Activated T-helper 1 cell treated with anti-CD3 and anti-CD28 coated beads, Interleukin-2, amount 50 U/mL, for 16 hours (primary cell): ENCODE measurements around the gene GGCX.

Source experiments
- DNase-seq, 2 donors: peaks; one replicate each; pipeline ENCODE4 v3.0.0-alpha.2; 2020; ENCODE audit warnings: low read depth in 1 of 2, low spot score in 1 of 2

The GGCX gene

DNA sequence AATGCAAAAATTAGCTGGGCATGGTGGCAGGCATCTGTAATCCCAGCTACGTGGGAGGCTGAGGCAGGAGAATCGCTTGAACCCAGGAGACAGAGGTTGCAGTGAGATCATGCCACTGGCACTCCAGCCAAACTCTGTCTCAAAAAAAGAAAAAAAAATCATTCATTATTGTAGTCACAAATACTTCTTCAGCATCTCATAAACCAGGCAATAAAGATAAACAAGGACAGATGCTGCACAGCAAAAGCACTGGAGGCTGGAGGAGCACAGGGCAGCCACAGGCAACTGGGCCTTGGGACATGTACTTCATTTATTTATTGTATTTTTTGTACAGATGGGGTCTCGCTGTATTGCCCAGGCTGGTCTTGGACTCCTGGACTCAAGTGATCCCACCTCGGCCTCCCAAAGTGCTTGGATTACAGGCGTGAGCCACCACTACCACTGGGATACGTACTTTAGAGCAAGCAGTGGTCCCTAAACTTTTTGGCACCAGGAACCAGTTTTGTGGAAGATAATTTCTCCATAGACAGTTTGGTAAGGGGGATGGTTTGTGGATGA, 39.1 kb downstream of the GGCX start:
- DNase-seq = no peak

DNA sequence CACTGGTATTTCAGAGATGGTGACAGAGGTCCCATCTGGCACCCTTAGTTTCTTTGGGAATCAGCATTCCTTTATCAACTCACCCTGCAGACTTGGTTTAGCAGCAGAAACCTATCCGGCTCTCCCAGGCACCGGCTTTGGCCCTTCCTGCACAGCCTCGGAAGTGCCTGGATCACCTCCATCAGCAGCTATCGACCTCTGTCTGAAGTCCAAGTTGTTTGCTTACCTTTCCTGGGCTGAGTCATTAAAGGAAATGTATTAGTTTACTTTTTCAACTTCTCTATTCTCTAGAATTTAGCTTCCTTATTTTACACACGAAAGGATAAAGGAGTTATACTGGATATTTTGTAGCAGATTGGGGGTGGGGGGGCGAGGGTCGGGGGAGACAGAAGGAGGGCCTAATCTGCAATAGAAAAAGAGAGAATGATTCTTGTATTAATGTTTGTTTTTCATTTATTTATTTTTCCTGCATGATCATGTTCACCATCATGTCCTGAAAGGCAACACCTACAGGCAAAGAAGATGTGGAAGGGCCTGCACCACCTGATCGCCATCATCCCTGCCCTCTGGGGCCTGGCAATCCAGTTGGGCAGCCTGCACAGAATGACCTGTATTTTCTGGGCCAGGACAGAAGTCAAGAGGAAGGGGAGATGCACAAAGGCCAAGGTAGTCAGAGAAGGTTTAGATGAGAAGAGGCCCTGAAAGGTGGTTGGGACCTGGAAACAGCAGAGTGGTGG, 44.5 kb downstream of the GGCX start:
- DNase-seq = no peak

DNA sequence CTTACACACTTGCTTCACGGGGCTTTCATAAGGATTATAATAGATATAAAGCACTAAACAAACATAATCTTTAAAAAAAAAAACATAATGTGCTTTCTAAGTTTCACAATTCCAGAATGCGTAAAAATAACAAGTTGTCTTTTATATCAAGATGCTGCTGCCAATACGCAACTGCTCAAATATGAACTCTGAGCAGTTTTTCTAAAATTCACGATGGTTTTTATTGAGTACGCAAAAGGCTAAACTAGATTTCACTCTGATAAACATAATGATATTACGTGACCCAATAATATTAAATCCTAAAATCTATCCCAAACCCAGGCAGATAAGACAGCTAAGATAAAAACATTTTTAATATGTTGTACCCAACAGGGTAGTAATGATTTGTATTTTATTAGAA, 47.0 kb downstream of the GGCX start:
- DNase-seq = no peak

DNA sequence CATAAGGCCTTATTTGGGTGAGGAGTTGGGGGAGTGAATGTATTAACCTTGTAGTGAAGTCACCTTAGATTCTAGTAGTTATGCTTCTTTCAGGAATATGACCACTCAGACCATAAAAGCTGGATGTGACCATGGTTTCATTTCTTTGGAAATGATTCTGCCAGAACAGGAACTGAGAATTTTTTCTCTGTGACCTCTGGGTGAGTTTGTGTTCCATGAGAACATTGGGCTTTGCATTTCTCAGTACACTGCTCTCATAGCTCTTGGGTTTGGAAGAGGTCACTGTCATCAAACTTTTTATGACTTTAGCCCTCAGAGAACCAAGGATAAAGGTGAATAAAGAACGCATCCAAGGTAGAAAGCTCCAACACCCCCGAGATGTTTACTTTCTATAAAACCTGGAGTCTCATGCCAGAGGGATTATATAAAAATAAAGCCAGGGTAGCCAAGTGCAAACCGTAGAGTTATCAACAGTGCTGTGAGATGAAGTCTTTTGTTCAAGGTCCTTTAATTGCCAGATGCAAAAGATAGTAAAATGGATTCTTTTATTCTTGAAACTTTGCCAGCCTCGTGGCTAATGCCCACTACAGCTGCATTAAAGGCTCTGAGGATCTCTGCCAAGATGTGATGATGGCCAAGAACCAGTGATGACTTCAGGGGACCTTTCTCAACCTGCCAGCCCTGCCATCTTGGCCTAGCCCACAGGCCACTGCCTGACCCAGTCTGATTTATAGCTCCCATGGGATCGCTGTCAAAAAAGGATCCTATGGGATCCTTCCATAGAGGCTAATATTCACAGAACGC, 50.1 kb downstream of the GGCX start:
- no peak for DNase-seq

DNA sequence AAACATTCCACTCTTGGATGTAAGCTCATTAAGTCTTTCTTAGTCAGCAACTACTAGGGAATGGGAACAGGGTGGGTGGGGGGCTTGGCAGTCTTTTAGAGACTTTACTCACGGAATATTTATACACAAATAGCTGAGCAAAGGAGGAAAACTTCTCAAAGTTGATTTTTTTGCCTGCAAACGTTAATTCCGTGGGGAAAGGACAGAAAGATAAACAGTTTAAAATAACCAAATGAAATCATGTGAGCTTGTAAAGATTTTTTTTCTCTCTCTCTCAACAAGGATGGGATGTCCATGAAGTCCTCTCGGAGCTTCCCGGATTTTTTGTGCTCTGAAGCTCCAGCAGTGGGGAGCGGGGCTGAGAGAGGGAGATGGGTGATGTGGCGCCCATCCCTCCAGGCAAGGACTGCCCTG, 54.5 kb downstream of the GGCX start:
- no peak for DNase-seq

DNA sequence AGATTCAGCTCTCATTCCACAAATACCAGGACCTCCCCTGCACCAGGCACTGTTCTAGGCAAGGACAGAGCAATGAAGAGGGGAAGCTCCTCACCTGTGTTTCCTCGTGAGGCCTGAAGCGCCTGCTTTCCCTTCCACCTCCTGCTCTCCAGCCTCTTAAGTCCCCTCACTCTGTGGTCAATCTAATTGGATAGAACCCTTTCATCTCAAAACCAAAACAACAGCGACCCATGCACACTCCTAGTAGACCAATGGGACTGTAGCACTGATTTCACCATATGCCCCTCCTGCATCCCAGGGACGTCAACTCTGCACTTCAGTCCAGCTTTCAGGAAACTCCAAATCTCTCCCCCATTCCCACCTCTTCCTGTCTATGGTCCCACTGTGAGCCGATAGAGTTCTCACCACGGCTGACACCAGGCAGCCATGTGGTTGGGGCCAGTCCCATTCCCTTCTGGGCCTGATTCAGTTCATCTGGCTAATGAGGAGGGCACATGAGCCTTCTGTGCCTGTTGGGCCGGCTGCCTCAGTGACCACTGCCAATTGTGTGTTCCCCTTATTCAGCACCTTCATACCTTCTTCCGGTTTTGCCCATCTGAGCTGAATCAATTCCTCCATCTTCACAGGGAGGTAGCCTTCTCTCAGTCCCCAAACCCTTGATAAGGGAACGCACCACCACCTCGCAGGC, 55.6 kb downstream of the GGCX start:
- no peak for DNase-seq

DNA sequence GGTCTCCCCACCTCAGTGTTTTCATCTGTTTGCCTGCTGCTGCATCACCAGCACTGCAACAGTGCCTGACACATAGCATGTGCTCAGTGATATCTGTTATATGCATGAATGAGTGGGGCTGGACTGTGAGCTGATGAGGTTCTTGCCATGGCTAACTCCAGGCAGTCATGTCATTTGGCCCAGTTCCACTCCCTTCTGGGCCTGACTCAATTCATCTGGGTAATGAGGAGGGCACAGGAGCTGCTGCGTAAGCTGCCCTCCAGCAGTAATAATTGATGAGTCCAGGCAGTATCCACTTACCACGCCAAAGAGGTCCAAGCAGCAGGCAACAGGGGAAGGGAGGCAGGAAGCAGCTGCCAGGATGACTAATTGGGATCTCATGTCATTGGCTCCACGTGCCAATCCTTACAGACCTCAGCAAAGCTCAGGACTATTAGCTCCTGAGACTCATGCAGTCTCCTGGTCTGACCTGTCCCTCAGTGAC, 56.5 kb downstream of the GGCX start:
- no peak for DNase-seq

DNA sequence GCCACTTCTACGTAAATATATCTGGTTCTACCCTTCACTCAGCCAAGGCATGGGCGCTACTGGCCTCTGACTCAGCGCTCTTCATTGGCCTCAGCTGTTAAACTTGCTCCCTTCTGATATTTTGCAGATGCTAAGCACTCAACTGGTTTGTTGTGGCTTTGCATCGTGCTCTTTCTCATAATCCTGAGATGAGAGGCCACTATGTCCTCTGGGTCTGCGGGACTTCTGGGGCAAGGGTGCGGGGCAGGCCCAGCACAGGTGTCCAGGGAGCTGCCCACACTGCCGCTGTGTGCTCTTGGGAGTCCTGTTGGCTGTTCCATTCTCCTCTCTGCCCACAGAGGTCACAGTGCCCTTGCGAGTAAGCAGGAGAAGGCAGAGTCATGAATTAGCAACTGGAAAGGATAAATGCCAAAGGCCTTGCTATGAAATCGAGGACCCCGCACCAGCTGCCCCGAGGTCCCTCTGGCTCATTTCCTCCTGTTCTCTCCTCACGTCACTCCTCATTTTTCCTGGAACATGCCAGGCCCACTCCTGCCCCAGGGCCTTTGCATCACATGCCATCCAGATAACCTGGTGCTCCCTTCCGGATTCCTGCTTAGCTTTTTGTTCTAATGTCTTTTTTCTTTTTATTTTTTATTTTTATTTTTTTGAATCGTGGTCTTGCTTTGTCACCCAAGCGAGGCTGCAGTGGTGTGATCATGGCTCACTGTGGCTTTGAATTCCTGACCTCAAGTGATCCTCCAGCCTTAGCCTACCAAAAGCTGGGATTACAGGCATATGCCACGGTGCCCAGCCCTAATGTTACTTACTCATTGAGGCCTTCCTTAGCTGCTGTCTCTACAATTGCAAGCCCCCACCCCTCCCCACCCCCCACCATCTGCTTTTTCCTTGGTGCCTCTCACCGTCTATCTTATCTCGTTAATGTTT, 57.2 kb downstream of the GGCX start:
- no peak for DNase-seq

DNA sequence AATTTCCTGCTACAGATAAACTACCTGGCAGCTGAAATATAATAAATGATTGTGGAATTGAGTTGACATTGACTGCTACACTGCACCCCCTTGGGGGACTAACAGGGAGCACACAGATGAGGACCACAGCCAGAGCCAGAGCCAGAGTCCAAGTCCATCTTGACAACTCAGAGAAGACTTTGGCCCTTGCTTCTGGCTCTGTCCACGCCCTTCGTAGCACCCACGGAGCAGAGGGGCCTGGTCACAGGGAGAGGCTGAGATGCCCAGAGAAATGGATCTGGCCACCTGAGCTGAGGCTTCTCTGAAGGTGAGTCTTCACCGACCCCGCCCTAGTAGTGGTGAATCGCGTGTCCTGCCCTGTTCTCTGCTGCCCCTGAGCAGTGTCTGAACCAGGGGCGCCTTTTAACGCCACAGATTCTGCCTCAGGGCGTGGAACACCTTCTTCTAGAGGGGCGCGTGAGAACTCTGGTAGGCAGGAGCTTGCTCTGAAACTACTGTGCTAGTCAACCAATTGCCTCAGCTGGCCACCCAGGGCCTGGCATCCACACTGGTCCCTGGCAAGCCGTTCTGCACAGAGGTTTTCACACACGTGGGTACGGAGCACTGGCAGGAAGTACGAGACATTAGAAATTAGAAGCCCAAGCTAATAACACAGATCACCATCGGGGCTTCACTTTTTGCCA, 58.0 kb downstream of the GGCX start:
- no peak for DNase-seq

DNA sequence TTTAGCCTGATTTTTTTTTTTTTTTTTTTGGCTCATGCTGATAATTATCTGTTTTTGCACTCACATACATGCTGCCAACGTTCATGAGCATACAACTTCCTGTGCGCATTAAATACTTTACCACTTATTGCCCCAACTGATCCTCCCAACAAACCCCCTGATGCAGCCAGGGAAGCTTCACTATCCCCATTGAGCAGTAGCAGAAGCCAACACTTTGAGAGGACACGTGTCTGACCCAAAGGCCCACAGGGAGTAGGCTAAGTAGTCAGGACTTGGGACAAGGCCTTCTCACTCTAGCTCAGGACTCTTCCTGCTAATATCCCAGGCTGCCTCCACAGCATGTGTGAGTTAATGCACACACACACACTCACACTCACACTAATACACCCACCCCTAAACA, 58.6 kb downstream of the GGCX start:
- no peak for DNase-seq

DNA sequence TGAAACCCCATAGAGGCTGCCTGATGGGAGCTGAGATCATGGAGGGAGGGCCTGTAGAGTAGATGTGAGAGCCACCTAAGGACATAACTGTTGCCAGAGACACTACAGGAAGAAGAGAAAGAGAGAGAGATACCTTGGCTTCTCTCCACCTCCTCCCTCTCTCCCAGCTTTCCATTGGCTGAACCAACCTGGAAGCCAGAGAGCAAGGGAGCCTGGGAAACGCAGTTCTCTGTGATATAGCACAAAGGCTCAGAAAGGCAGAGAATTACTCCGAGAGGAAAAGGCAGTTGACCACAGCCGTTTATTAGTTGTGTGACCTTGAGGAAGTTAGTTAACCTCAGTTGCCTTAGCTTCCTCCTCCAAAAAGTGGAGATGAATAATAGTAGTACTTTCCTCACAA, 60.0 kb downstream of the GGCX start:
- DNase-seq = no peak

DNA sequence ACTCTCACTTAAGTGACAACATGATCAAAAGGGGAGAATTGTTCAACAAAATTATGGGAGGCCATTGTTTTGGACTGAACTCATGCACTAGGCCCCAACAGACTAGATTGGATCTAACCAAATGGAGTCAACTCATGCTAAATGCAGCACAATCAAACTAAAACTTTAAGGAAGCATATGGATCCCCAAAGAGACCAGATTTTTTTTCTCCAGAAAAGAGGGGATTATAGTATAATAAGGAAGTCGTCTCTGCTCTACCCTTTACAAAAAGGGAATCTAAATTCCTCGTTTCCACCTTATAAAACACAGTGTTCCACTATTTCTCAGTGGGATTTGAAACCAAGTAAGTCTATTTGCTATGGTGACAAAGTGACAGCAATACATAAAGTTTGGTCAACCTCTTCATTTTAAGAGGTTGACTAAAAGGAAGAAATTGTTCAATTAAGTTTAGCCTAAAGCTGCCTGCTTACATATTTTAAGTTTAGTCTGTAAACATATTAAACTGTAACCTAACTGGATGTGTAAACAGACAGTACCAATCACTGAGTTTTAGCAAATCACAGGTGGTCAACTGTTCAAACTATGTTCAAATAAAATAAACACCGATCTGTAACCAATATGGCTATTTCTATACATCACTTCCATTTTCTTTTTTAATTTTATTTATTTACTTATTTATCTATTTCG, 63.2 kb downstream of the GGCX start:
- no peak for DNase-seq

DNA sequence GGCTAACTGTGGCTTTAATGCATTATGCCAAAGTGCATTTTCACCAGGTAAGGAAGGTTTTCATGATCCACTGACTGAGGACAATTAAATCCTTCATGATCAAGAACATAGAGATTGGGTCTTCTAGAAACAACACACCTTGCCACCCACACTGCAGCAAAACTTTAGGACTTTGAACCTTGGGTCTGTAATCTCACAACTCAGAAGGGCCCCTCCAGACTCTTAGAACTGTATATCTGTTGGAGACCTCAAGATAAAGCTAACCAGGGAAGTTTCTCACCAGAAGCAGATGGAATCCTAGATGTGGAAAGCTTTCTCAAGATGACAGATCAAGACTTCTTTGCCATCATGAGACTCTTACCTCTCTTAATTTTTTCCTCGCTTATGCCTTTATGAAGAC, 64.9 kb downstream of the GGCX start:
- DNase-seq = no peak
